Glutamatergic neuron (in vitro differentiated cells): ENCODE results near the gene JARID2. TPM values are rescaled to one million over a fixed set of nuclear protein-coding genes. Genes with fewer than 3 reads are reported as not detected.

Experiments used
- DNase-seq: peaks from one replicate; pipeline ENCODE4 v3.0.0; 2022
- H3K27ac Mint-ChIP-seq: one replicate; pipeline ENCODE4 v1.8.0; 2020; ENCODE audit warnings: mild to moderate bottlenecking, mixed read lengths, inconsistent platforms; ENCODE audit not compliant: unreplicated experiment
- H3K27me3 Mint-ChIP-seq: one replicate; pipeline ENCODE4 v1.8.0; 2020; ENCODE audit warnings: mild to moderate bottlenecking, moderate library complexity, mixed read lengths, inconsistent platforms; ENCODE audit not compliant: unreplicated experiment
- H3K36me3 Mint-ChIP-seq: one replicate; pipeline ENCODE4 v1.8.0; 2020; ENCODE audit warnings: mild to moderate bottlenecking, mixed read lengths, inconsistent platforms; ENCODE audit not compliant: unreplicated experiment
- H3K4me1 Mint-ChIP-seq: one replicate; pipeline ENCODE4 v1.8.0; 2020; ENCODE audit warnings: mild to moderate bottlenecking, low read depth, mixed read lengths, inconsistent platforms; ENCODE audit not compliant: unreplicated experiment
- H3K4me3 Mint-ChIP-seq: one replicate; pipeline ENCODE4 v1.8.0; 2020; ENCODE audit warnings: mild to moderate bottlenecking, mixed read lengths, inconsistent platforms; ENCODE audit not compliant: unreplicated experiment
- H3K9me3 Mint-ChIP-seq: one replicate; pipeline ENCODE4 v1.8.0; 2020; ENCODE audit warnings: mild to moderate bottlenecking, moderate library complexity, mixed read lengths, inconsistent platforms; ENCODE audit not compliant: unreplicated experiment
- CTCF ChIP-seq: fragments of 200-600 bp; sonication (generic); IDR thresholded peaks from one replicate; pipeline ENCODE4 v1.5.0; 2021; ENCODE audit not compliant: partially characterized antibody, unreplicated experiment
- total RNA-seq: library from RNA; stranded (reverse); fragmentation: NEBNext Ultra II Directional; extraction: Animal tissue kit (Norgen Biotek cat#: 25700); gene quantifications from one replicate; pipeline ENCODE4 v1.2.1, GENCODE V29; 2021; ENCODE audit not compliant: unreplicated experiment

Gene JARID2
- total RNA-seq, 1 donor from 2014 or later, result 83.8 TPM

DNA sequence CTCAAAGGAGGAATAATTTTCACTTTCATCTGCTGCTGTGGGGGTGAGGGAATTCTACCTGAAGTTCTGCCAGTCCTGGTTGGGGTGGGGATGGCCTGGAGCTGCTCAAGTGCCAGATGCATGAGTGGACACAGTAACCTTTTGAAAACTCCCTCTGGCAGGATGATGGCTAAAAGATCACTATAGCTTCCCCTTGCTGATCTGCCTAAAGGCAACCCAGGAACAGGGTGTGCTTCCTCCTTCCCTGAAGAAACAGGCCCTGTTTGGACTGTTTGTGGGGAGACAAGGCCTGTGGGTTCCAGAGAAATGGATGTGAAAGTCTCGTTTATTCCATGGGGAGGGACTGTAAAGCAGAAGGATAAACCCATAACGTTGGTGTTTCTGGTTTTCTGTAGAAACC is 240.1 kb downstream of the JARID2 start:
- Mint-ChIP-seq H3K4me3 (no peak overlapping the region), H3K9me3 (peaks cover 13% of the 10 kb centered on the region), H3K4me1 (peaks cover 35% of the 10 kb centered on the region), H3K27ac (no peak overlapping the region), H3K36me3 (no peaks in the 10 kb centered on the region), H3K27me3 (peaks cover 2% of the 10 kb centered on the region)
- TF ChIP-seq CTCF, result no peak
- no peak for DNase-seq

DNA sequence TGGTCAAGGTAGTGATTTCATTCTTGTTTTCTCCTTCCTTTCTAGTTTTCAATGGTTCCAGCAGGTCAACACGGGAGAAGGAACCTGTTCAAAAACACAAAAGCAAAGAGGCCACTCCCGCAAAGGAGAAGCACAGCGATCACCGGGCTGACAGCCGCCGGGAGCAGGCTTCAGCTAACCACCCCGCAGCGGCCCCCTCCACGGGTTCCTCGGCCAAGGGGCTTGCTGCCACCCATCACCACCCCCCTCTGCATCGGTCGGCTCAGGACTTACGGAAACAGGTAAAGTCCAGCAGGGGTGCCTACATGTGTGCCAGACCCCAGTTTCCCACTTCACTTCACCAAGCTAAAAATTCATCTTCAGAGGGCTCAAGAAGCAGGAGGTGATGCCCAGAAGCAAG is 241.4 kb downstream of the JARID2 start:
- no peaks in the 10 kb centered on the region for H3K36me3 Mint-ChIP-seq
- peaks cover 37% of the 10 kb centered on the region for H3K4me1 Mint-ChIP-seq
- no peak overlapping the region for H3K27ac Mint-ChIP-seq
- TF ChIP-seq CTCF, result no peak
- peaks cover 5% of the 10 kb centered on the region for H3K27me3 Mint-ChIP-seq
- peaks cover 17% of the 10 kb centered on the region for H3K9me3 Mint-ChIP-seq
- DNase-seq, result no peak
- no peak overlapping the region for H3K4me3 Mint-ChIP-seq

GRCh38 chr6:15489261-15489962 is 243.5 kb downstream of the JARID2 start:
- no peak overlapping the region for H3K27ac Mint-ChIP-seq
- no peak for DNase-seq
- H3K27me3 Mint-ChIP-seq, result peaks cover 5% of the 10 kb centered on the region
- H3K4me1 Mint-ChIP-seq, result peaks cover 51% of the 10 kb centered on the region
- no peak for TF ChIP-seq CTCF
- no peak overlapping the region for H3K4me3 Mint-ChIP-seq
- H3K9me3 Mint-ChIP-seq, result peaks cover 17% of the 10 kb centered on the region
- no peaks in the 10 kb centered on the region for H3K36me3 Mint-ChIP-seq

DNA sequence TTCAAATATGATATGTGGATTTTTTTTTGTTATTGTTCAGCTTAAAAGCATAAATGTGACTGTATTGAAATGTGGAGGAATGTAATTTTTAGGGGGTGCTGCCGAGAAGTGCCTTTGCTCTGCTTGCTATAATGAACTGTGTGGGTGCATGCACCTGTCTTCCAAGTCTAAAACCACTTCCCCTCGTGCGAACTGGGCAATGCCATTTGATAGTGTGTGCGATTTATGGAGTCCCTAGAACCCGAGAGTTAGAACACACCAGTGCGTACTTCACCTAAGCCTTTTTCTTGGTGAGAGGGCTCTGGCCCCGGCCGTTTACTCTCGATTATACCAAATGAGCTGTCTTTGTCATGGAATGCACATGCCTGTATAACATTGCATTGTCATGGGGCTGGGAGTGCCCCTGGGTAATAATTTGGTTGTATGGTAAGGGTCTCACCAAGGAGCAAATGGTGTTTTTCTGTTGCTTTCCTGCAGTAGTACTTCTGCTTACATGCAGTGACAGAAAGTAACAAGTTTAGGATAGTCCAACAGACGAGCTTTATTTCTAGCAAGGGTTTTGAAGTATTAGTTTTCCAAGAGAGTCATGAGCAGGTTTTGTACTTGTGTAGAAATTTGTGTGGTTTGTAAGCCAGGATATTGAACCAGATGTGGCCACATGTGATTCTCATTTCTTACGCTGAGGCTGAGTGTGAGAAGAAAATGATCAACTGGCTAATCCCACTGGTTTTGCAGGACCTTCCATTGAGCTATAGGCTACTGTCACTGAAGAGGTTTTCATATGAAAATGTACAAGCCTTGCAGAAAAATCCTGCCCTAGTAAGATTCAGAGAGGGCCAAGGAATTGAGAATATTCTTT is 244.6 kb downstream of the JARID2 start:
- Mint-ChIP-seq H3K27ac (no peak overlapping the region), H3K4me1 (peaks cover 54% of the 10 kb centered on the region), H3K27me3 (peaks cover 5% of the 10 kb centered on the region), H3K4me3 (no peak overlapping the region), H3K36me3 (no peaks in the 10 kb centered on the region), H3K9me3 (peaks cover 16% of the 10 kb centered on the region)
- TF ChIP-seq CTCF, result no peak
- no peak for DNase-seq
